Caco-2 (cell line): ENCODE measurements around the gene MAOA. TPM values are rescaled to one million over a fixed set of nuclear protein-coding genes. Genes with fewer than 3 reads are reported as not detected.

Source experiments
- BruUV-seq: library from RNA; stranded (reverse); fragments of 400-500 nt; replicated peaks from 2 replicates; lab custom pipeline; 2021; lab: Mats Ljungman, UMichigan
- CTCF ChIA-PET: fragments of 300-600 bp; sonication (Branson Sonifier 250); formaldehyde crosslinking; loops from one replicate; lab custom pipeline; 2022; ENCODE audit warnings: antibody characterized with exemption; lab: Charles Lee
- POLR2A ChIA-PET: fragments of 300-600 bp; sonication (Branson Sonifier 250); formaldehyde crosslinking; loops from one replicate; lab custom pipeline; 2022; ENCODE audit warnings: antibody characterized with exemption; lab: Charles Lee
- DNase-seq, 2 experiments: peaks; one replicate each; pipeline versions ENCODE4 v3.0.0 to v3.0.0-alpha.2; 2020 to 2022
- H3K27me3 ChIP-seq: replicated peaks from 2 replicates; pipeline ENCODE4 v1.6.0; 2011; ENCODE audit warnings: low read length; ENCODE audit not compliant: control insufficient read depth, insufficient read depth
- H3K36me3 ChIP-seq: 2 replicates; pipeline ENCODE4 v1.5.1; 2011; ENCODE audit warnings: low read length; ENCODE audit not compliant: control insufficient read depth, insufficient read depth
- H3K4me1 ChIP-seq: fragments of 250-450 bp; sonication (Bioruptor Pico); 2 replicates; pipeline ENCODE4 v1.5.1; 2020; ENCODE audit warnings: mild to moderate bottlenecking
- H3K4me3 ChIP-seq: 2 replicates; pipeline ENCODE4 v1.5.1; 2011; ENCODE audit warnings: low read depth, mild to moderate bottlenecking, control low read depth, low read length
- H3K9me3 ChIP-seq: fragments of 250-450 bp; sonication (Bioruptor Pico); 2 replicates; pipeline ENCODE4 v1.5.1; 2020; ENCODE audit warnings: mild to moderate bottlenecking, moderate library complexity
- H3K27ac Mint-ChIP-seq: one replicate; pipeline ENCODE4 v1.8.0; 2022; ENCODE audit warnings: mixed read lengths; ENCODE audit not compliant: unreplicated experiment
- H3K27me3 Mint-ChIP-seq: one replicate; pipeline ENCODE4 v1.8.0; 2022; ENCODE audit warnings: mixed read lengths; ENCODE audit not compliant: insufficient read depth, unreplicated experiment
- H3K36me3 Mint-ChIP-seq: one replicate; pipeline ENCODE4 v1.8.0; 2022; ENCODE audit warnings: mild to moderate bottlenecking, mixed read lengths; ENCODE audit not compliant: insufficient read depth, unreplicated experiment
- H3K4me1 Mint-ChIP-seq: one replicate; pipeline ENCODE4 v1.8.0; 2022; ENCODE audit warnings: low read depth, mixed read lengths; ENCODE audit not compliant: unreplicated experiment
- H3K4me3 Mint-ChIP-seq: one replicate; pipeline ENCODE4 v1.8.0; 2022; ENCODE audit warnings: mild to moderate bottlenecking, moderate library complexity, mixed read lengths; ENCODE audit not compliant: unreplicated experiment
- H3K9me3 Mint-ChIP-seq: one replicate; pipeline ENCODE4 v1.8.0; 2022; ENCODE audit warnings: mixed read lengths; ENCODE audit not compliant: unreplicated experiment
- intact Hi-C: fragments of 100-400 bp; cut with micrococcal nuclease; formaldehyde crosslinking; loops from one replicate; pipeline ENCODE4 v1.10.0; 2022; ENCODE audit not compliant: unreplicated experiment
- total RNA-seq: library from RNA; stranded (reverse); gene quantifications from 2 replicates; pipeline ENCODE4 v1.2.3, GENCODE V29; 2022
- TF ChIP-seq, protein P1 (sequence below), 2 experiments: fragments of 200-600 bp in 1 of 2; IDR thresholded peaks; 1 replicate in 1 of 2; 2 replicates in 1 of 2; pipeline versions ENCODE4 v1.5.1 to v1.8.0; 2011 to 2022; ENCODE audit warnings: antibody characterized with exemption in 1 of 2, control low read depth in 1 of 2, inconsistent platforms in 1 of 2, low read depth in 1 of 2, low read length in 1 of 2, mild to moderate bottlenecking in 1 of 2, moderate library complexity in 1 of 2; ENCODE audit not compliant: insufficient read depth in 1 of 2, severe bottlenecking in 1 of 2, unreplicated experiment in 1 of 2

Gene MAOA
- total RNA-seq, 1 experiment from 2014 or later, result 0.25 TPM

DNA sequence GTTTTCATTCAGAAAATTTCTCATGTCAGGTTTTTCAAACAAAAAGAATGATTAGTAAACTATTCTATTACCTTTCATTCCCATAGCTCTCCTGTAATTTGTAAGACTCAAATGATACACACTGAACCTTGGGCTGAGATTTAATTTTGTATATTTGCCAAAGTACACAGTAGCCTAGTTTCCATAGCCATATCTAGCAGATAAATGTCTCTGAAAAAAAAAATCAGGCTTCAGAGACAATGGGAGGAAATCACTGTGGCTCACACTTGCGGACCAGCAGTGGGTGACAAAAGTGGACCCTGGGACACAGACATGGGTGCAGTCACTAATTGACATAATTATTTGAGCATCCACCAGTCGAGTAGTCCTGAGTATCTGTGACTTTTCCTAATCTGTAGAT, 46.6 kb downstream of the MAOA start:
- no peaks in the 10 kb centered on the region for H3K9me3 ChIP-seq
- H3K4me3 Mint-ChIP-seq, result peak overlapping the region; percentile 35
- H3K27me3 ChIP-seq, result no peaks in the 10 kb centered on the region
- ChIA-PET POLR2A (no interaction called here), CTCF (interaction anchor here (0.5 to 0.6 kb wide), 2 partner anchors 14 to 22 kb away, joined by 3 read pairs; no protein-coding TSS in a partner anchor)
- H3K9me3 Mint-ChIP-seq, result no peaks in the 10 kb centered on the region
- no peaks in the 10 kb centered on the region for H3K36me3 Mint-ChIP-seq
- no peaks in the 10 kb centered on the region for H3K36me3 ChIP-seq
- peak overlapping the region; percentile 1 for H3K27ac Mint-ChIP-seq
- no peak overlapping the region for H3K4me3 ChIP-seq
- TF ChIP-seq, protein P1, sequence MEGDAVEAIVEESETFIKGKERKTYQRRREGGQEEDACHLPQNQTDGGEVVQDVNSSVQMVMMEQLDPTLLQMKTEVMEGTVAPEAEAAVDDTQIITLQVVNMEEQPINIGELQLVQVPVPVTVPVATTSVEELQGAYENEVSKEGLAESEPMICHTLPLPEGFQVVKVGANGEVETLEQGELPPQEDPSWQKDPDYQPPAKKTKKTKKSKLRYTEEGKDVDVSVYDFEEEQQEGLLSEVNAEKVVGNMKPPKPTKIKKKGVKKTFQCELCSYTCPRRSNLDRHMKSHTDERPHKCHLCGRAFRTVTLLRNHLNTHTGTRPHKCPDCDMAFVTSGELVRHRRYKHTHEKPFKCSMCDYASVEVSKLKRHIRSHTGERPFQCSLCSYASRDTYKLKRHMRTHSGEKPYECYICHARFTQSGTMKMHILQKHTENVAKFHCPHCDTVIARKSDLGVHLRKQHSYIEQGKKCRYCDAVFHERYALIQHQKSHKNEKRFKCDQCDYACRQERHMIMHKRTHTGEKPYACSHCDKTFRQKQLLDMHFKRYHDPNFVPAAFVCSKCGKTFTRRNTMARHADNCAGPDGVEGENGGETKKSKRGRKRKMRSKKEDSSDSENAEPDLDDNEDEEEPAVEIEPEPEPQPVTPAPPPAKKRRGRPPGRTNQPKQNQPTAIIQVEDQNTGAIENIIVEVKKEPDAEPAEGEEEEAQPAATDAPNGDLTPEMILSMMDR (IDR thresholded peaks at IDR 0.05; ENCODE audit: insufficient read depth in 1 of 2, low read depth in 1 of 2, low read length in 1 of 2, severe bottlenecking in 1 of 2, unreplicated experiment in 1 of 2), result no peak
- H3K4me1 Mint-ChIP-seq, result peaks cover 8% of the 10 kb centered on the region
- peaks cover 8% of the 10 kb centered on the region for H3K4me1 ChIP-seq
- intact Hi-C loops, result loop anchor here (1.0 to 10.0 kb wide), 2 partner anchors 8 to 48 kb away; partner anchors contain the start of gene MAOA
- no peak for DNase-seq
- BruUV-seq, result no TSS peak
- no peaks in the 10 kb centered on the region for H3K27me3 Mint-ChIP-seq

DNA sequence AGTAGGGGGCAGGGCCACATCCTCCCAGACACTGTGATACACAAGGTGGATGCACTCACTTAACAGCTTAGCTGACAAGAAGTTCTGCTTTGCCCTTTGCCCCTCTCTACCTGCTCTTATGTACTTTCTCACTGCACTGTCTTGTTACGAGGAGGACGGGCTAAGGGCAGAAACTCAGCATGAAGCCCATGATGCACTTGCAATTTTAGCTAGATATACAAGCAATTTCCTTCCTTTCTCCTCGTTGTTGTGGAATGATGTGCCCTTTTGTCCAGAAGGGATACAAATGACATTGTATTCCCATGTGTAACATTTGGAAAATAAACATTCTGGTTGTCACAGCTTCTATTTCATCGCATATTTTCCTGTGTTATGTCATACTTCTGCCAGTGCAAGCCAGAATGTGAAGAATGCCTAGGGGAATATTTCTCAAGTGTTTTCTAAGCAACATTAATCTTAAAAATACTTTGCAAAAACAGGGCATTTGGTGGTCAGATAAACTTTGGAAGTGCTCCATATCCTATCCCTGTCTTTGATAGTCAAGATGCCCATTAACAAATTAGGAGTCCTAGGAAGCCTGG, 47.2 kb downstream of the MAOA start:
- Mint-ChIP-seq H3K36me3 (no peaks in the 10 kb centered on the region), H3K27me3 (no peaks in the 10 kb centered on the region), H3K9me3 (no peaks in the 10 kb centered on the region), H3K4me3 (peak overlapping the region; percentile 35), H3K27ac (peak overlapping the region; percentile 1), H3K4me1 (peaks cover 8% of the 10 kb centered on the region)
- BruUV-seq, result no TSS peak
- Histone ChIP-seq H3K4me1 (peaks cover 8% of the 10 kb centered on the region), H3K9me3 (no peaks in the 10 kb centered on the region), H3K36me3 (no peaks in the 10 kb centered on the region), H3K27me3 (no peaks in the 10 kb centered on the region), H3K4me3 (no peak overlapping the region)
- peak; percentile 32 to 46 for DNase-seq
- TF ChIP-seq, protein P1 (IDR thresholded peaks at IDR 0.05; ENCODE audit: insufficient read depth in 1 of 2, low read depth in 1 of 2, low read length in 1 of 2, severe bottlenecking in 1 of 2, unreplicated experiment in 1 of 2), result no peak
- ChIA-PET POLR2A (no interaction called here), CTCF (interaction anchor here (0.6 kb wide), 2 partner anchors 22 to 47 kb away, joined by 3 to 4 read pairs; no protein-coding TSS in a partner anchor)
- intact Hi-C loops, result loop anchor here (10.0 kb wide), 1 partner anchor 48 kb away; the partner anchor contains the start of gene MAOA

DNA sequence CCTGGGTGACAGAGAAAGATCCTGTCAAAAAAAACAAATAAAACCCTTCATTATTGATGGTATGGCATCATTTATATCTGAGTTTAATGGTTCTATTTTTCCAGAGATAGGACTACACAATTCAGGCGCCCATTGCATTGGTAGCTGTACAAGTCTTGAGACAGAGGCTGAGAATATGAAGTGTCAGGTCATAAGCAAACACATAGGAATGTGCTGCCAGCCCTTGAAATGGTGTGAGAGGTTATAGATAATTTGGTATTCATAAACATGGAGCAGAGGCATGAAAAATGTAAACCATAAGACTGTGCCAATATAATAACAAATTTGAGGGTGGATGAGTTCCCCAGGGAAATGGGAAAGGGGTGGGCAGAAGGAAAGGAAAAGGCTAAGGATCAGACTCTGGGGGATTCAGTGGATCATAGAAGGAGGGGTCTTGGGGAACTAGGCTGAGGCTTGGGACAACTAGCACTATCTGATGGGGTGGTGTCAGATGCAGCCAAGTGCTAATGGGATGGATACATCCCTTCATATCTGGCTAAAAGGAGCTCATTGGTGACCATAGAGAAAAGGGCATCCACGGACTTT, 50.8 kb downstream of the MAOA start:
- POLR2A ChIA-PET, result no interaction called here
- no TSS peak for BruUV-seq
- H3K27me3 ChIP-seq, result no peaks in the 10 kb centered on the region
- CTCF ChIA-PET, result no interaction called here
- TF ChIP-seq, protein P1 (IDR thresholded peaks at IDR 0.05; ENCODE audit: insufficient read depth in 1 of 2, low read depth in 1 of 2, low read length in 1 of 2, severe bottlenecking in 1 of 2, unreplicated experiment in 1 of 2), result no peak
- peaks cover under 1% of the 10 kb centered on the region; the same call in 1 of the 2 replicates for H3K4me1 ChIP-seq
- H3K9me3 Mint-ChIP-seq, result no peaks in the 10 kb centered on the region
- no peak overlapping the region for H3K4me3 ChIP-seq
- H3K36me3 ChIP-seq, result no peaks in the 10 kb centered on the region
- H3K9me3 ChIP-seq, result no peaks in the 10 kb centered on the region
- no peak for DNase-seq
- intact Hi-C loops, result loop anchor here (10.0 kb wide), 1 partner anchor 52 kb away; the partner anchor contains the start of gene MAOA
- no peaks in the 10 kb centered on the region for H3K36me3 Mint-ChIP-seq
- H3K27ac Mint-ChIP-seq, result no peak overlapping the region
- H3K4me3 Mint-ChIP-seq, result no peak overlapping the region
- peaks cover 3% of the 10 kb centered on the region for H3K4me1 Mint-ChIP-seq
- no peaks in the 10 kb centered on the region for H3K27me3 Mint-ChIP-seq
